ENCODE results near the gene KCNK10.

The KCNK10 gene

GRCh38 chr14:88342980-88343379 is 19.9 kb upstream of the KCNK10 start:
- Histone ChIP-seq H3K36me3 (no peaks in the 10 kb centered on the region), H3K4me1 (ENCODE audit: control insufficient read depth in 1 of 2, insufficient read depth in 1 of 2, low read depth in 1 of 2, low read length in 1 of 2) (no peaks in the 10 kb centered on the region), H3K9me3 (no peaks in the 10 kb centered on the region), H3K4me3 (ENCODE audit: low read depth in 1 of 2, low read length in 1 of 2) (no peak overlapping the region), H3K27ac (no peak overlapping the region), H3K27me3 (peaks cover 31% of the 10 kb centered on the region)
- TF ChIP-seq CTCF (IDR thresholded peaks at IDR 0.05), result no peak

GRCh38 chr14:88340357-88340756 is 17.3 kb upstream of the KCNK10 start:
- no peaks in the 10 kb centered on the region for H3K4me1 ChIP-seq (ENCODE audit: control insufficient read depth in 1 of 2, insufficient read depth in 1 of 2, low read depth in 1 of 2, low read length in 1 of 2)
- H3K4me3 ChIP-seq (ENCODE audit: low read depth in 1 of 2, low read length in 1 of 2), result no peak overlapping the region
- no peaks in the 10 kb centered on the region for H3K9me3 ChIP-seq
- peaks cover 31% of the 10 kb centered on the region for H3K27me3 ChIP-seq
- no peak overlapping the region for H3K27ac ChIP-seq
- no peaks in the 10 kb centered on the region for H3K36me3 ChIP-seq
- no peak for TF ChIP-seq CTCF (IDR thresholded peaks at IDR 0.05)

GRCh38 chr14:88333036-88333435 is 10.0 kb upstream of the KCNK10 start:
- no peaks in the 10 kb centered on the region for H3K36me3 ChIP-seq
- no peak for TF ChIP-seq CTCF (IDR thresholded peaks at IDR 0.05)
- H3K27me3 ChIP-seq, result peaks cover 27% of the 10 kb centered on the region
- no peaks in the 10 kb centered on the region for H3K4me1 ChIP-seq (ENCODE audit: control insufficient read depth in 1 of 2, insufficient read depth in 1 of 2, low read depth in 1 of 2, low read length in 1 of 2)
- H3K27ac ChIP-seq, result no peak overlapping the region
- H3K9me3 ChIP-seq, result no peaks in the 10 kb centered on the region
- no peak overlapping the region for H3K4me3 ChIP-seq (ENCODE audit: low read depth in 1 of 2, low read length in 1 of 2)

- no peak overlapping the region for H3K27ac ChIP-seq
- H3K27me3 ChIP-seq, result peaks cover 83% of the 10 kb centered on the region
- TF ChIP-seq CTCF (IDR thresholded peaks at IDR 0.05), result no peak
These were observed 4.4 kb upstream of the KCNK10 start for GRCh38 chr14:88327497-88327896.

GRCh38 chr14:88326352-88327103 is 3.5 kb upstream of the KCNK10 start:
- Histone ChIP-seq H3K36me3 (no peaks in the 10 kb centered on the region), H3K27ac (no peak overlapping the region), H3K27me3 (peaks cover 92% of the 10 kb centered on the region), H3K4me3 (ENCODE audit: low read depth in 1 of 2, low read length in 1 of 2) (no peak overlapping the region), H3K9me3 (no peaks in the 10 kb centered on the region), H3K4me1 (ENCODE audit: control insufficient read depth in 1 of 2, insufficient read depth in 1 of 2, low read depth in 1 of 2, low read length in 1 of 2) (no peaks in the 10 kb centered on the region)
- TF ChIP-seq CTCF (IDR thresholded peaks at IDR 0.05), result no peak

More at GRCh38 chr14:88327497-88327896, 4.4 kb upstream of the KCNK10 start:
- Histone ChIP-seq H3K4me1 (ENCODE audit: control insufficient read depth in 1 of 2, insufficient read depth in 1 of 2, low read depth in 1 of 2, low read length in 1 of 2) (no peaks in the 10 kb centered on the region), H3K9me3 (no peaks in the 10 kb centered on the region), H3K36me3 (no peaks in the 10 kb centered on the region), H3K4me3 (ENCODE audit: low read depth in 1 of 2, low read length in 1 of 2) (no peak overlapping the region)

Data from neutrophil (primary cell).